HL-60/S4 (cell line): Measurements from ENCODE around the gene GPSM3.
"Not testable (repeated sequence)": the region's sequence is repeated elsewhere in the genome, so short reads cannot be mapped to it uniquely, and the experiment has no call there.

ENCODE experiments used
- in situ Hi-C: fragments of 300-500 bp; cut with MboI; formaldehyde crosslinking; loops from 2 replicates; pipeline ENCODE4 v1.14.3; 2022; ENCODE audit warnings: low sequenced_read_pairs

Gene GPSM3

DNA sequence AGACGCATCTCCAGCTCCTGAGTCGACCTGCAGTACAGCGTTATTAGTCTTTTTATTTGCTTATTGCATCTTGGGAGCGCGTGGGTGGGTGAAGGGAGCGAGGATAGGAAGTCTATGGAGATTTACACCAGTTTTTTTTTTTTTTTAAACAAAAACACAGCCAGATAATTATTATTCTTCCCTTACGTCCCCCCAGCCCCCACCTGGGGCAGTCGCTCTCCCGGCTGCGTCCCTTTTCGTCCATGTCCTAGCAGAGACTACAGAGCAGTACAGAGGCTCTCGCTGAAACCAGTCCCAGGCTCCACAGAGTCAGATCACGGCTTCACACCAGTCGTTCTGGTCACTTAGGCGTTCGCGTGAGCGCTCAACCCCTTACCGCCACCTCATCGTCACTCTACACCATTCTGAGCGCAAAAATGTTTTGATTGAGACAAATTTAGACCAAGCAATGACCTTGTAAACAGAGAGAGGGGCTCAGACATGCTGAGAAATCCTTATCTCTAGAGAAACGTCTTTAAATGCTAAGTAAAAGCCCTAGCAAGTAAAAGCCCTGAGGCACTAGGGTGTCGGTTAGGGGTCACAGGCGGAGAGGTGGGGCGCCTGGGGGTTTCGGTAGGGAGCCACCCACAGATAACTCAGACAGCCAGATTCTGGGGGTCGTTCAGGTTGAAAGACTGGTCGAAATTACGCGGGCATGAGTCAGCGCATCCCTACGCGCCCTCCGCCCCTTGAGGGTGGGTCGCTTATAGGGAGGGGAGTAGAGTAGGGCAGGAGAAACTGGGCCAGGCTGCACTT, 39.5 kb downstream of the GPSM3 start:
- in situ Hi-C loops, result no loop called here

DNA sequence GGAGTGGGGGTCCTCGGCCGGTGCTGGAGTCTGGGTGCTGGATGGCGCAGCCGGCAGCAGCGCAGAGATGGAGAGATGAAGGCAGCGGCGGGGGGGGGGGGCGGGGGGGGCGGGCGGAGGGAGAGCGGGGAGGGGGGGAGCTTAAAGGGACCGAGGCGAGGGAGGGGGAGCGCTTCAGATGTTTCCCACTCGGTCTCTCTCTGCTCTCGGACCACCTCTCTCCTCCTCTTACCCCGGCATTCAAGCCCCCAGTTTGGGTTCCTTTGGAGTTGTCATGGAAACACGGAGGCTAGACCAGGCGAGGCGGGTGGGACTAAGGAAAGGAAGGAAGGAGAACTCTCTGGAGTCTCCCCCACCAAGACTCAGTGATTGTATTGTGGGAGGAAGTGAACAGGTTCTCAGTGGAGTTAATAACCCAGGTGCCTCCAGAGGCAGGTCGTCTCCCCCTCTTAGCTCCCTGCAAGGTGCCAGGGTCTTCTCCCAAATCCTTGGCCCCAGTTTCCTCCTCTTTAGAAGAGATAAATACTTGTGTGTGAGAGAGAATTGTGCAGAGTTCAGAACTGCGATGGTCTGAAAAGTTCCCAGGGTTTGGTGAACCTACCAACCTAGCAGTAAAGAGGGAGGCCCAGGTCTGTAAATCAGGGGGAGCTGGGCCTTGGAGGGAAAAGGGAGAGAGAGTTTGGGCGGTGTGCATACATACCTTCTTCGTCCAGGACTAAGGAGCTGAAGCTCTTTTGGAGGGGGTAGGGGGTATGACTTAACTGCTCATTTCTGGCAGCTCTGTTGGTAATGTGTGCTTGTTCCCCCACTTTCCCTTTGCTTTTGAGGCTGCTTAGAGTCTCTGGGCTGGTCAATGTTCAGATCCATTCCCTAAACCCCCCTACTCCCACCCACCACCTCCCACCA, 40.3 kb downstream of the GPSM3 start, which contains the start of gene PRRT1:
Gene PRRT1 (minus strand): TSS at position 77 of the 906 bp plus-strand sequence. CDS start 112 bp downstream, outside the sequence.
- in situ Hi-C loops, result no loop called here

DNA sequence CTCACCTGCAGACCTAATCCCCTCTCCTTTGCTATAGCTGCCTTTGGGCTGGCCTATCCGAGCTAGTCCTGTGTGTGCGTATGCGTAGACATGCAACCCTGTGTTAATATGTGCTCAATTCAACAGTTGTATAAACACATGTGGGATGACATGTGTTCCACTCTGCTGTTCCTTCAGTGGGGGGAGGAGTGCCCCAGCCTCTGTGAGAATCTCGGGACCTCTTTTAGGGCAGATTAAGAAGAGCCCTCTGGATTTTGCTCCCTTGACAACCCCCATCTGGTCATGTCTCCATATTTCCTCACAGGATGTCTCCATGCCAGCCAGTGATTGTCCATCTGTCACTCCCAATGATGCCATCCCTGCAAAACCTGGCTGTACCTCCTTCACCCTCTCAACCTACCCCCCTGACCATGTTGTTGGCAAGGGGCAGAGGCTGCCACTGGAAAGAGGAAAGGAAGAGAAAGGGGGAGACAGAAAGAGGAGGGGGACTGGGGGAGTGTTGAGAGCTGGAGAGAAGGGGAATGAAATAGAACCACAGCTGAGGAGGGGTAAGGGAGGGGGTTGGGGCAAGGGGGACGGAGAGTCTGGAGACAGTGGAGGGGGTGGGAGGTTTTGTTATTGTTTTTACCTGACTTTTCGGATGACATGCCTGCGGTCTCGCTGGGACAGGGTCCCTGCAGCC, 41.1 kb downstream of the GPSM3 start:
- in situ Hi-C loops, result no loop called here

DNA sequence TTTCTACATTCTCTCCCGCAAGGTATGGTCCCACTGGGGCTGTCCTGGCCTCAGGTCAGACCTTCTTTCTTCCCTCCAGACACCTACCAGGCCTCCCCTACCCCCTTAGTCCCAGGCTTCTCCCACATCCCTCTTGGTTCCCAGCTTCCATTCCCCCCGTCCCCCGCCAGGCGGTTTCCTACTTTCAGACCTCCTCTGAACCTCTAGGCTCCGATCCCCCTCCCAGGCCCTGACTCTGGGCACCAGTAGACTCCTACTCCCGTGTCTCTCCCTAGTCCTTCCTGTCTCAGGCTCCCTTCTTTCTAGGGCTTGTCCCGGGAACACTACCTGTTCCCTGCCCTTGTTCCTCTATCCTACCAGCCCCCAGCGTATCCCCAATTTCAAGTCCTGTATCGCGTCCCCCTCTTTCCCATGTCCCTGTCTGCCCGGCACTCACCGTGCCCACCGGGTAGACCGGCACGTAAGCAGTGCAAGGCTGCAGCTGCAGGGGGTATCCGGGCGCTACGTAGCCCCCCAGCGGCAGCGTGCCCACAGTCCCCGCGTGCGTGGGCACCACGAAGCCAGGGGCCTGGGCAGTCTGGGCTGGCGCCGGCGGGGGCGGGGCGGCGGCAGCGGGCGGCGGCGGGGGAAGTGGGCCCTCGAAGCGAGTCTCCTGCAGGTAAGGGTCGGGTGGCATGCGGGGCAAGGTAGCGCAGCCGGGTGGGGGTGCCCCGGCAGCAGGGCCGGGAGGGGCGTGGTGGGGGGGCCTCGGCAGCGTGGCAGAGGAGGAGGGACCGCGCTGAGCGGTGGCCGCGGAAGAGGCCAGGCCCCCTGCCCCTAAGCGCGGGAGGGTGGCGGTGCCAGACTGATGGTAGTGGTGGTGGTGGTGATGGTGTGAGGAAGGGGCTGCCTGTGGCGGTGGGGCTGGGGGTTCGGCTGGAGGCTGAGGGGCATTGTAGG, 42.2 kb downstream of the GPSM3 start:
- in situ Hi-C loops, result no loop called here

DNA sequence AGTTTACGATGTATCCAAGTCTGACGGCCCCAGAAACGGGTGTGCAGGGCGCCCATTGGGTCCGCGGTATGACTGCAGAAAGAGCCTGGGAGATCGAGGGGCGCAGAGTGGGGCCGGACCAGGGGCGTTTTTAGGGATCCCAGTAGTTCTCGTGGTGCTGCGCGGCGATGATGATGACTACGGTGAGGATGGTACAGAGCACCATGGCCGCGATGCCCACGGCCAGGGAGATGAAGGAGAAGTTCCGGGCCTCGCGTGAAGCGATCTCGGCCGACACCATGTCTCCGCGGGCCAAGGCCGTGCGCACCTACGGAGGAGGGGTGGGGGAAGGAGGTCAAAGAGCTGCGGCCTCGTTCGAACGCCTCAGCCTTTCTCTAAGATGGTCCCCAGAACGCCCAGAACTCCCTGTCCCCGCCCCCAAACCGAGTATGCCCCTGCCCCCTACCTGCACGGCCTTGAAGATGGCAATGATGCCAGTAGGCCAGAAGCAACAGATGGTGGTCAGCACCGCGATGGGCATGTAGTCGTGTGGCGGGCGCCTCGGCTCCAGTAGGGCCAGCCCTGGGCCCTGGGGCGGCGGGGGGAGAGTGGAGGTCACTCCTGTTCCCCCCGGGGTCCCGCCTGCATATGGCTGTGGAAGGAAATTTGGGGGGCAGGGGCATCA, 43.2 kb downstream of the GPSM3 start:
- in situ Hi-C loops, result no loop called here

DNA sequence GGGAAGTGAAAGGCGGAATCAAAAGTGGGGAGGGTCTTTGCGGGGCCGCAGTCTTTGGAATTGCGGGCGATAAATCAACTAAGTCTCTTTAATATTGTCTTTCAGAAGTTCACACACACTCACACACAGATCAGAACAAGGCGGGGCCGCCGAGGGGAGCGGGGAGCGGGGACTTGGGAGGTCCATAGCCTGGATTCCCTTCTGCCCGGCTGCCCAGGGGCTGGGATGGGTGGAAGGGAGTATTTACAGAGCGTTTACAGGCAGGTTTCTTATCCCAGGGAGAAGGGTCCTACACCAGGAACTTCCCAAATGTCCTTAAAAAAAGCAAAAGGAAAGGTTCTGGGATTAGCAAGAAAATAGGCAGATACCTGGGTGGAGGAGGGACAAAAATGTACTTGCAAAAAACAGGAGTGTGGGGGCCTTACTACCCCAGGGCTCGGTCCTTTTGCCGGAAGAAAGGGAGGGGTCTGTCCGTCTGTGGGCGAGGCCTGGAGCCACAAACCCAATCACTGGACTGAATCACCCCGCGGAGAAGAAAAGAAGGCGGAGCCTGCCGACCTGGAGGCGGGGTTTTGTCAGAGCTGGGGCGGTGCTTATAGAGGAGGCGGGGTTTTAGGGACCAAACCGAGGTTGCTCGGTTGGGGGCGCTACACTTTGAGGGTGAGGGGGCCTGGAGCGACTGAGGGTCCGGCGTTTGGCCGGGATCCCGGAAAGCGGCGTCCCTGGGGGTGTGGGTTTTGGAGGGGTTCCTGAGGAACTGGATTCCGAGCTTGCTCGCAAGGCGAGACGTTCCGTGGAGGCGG, 44.0 kb downstream of the GPSM3 start:
- in situ Hi-C loops, result no loop called here

DNA sequence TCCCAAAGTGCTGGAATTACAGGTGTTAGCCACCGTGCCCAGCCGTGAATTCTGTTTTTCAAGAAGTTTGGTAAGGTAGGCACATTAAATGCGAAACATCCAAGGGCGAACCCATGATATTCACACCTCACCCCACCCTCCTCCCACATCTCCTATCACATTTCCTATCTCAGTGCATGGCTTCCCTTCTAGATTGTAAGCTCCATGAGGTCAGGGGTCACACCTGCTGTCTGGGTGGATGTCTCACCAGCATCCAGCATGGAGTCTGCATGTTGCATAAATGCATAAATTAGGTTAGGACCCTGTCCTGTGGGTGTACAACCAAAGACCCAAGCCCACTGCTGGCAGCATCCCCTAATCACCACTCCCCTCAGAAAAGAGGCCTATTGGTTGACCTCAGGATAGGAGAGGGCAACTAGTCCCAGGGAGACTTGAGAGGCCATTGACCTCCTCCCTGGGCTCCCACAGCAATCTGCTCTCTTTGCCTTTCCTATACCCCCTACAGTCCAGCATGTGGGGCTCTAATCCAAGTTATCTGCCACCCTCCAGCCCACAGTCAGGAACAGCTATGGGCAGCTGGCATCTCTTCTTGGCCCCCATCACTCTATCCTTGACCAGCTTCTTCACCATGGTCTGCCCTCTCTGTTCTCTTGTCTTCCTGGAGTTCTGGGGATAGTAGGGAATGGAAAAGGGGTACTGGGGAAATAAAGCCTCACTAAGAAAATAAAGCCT, 44.9 kb downstream of the GPSM3 start:
- in situ Hi-C loops, result no loop called here

DNA sequence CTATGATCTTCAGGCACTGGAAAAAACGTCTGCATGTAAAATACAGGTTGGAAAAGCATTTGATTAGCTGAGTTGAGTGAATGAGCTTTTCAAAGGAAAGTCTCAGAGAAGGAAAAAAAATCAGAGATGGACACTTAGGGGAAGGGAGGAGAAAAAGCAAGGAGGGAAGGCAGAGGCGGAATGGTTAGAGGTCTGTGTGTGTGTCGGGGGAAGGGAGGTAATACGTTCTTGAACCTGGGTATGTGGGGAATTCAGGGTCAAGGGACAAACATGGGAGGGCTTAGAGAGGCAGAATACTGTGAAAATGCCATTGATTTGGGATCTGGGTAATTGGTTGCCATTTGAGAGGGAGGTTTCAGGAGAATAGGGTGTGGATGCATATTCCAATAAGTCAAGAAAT, 45.8 kb downstream of the GPSM3 start:
- in situ Hi-C loops, result no loop called here

DNA sequence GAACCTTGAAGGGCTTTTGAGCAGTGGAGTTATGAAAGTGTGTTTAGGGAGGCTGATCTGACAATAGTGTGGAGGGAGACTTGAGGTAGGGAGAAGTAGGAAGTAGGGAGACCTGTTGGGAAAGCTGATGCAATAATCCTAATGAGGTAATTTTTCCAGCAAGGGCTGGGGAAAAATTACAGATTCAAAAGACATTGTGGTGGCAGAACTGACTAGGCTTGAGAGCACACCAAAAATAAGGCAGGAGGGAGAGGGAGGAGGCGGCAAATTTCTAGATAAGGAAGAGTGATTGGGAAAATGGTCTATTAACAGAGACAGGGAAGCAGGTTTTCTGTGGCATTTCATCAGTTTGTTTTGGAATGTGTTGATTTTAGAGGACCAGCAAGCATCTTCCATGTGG, 46.2 kb downstream of the GPSM3 start:
- in situ Hi-C loops, result no loop called here

DNA sequence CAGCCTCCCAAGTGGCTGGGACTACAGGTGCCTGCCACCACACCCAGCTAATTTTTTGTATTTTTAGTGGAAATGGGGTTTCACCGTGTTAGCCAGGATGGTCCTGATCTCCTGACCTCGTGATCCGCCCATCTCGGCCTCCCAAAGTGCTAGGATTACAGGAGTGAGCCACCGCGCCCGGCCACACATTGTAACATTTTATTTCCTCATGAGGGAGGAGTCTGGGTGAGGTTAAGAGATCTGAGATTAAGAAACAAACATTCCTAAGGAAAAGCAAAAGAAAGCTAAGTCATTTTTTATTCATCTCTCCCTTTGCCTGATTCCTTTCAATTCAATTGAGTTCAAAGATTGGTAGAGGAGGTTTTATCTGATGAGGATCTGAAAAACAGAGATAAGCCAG, 48.2 kb downstream of the GPSM3 start:
- in situ Hi-C loops, result not testable (repeated sequence)
